Activated CD4-positive, alpha-beta T cell treated with anti-CD3 and anti-CD28 coated beads, Interleukin-2, Interleukin-6, amounts not matched to agents 100 ng/mL and 50 ng/mL, durations not matched to agents 16 hours and 8 hours (primary cell): ENCODE measurements around the gene CPLANE1.
A peak's percentile ranks its signal among the peaks of the same experiment; 100 is the strongest.
"Not testable (repeated sequence)": the region's sequence is repeated elsewhere in the genome, so short reads cannot be mapped to it uniquely, and the experiment has no call there.

Experiments used
- DNase-seq: peaks from one replicate; pipeline ENCODE4 v3.0.0-alpha.2; 2020

Gene CPLANE1

GRCh38 chr5:37248970-37249814, at the start of gene CPLANE1:
Gene CPLANE1, minus strand, starts transcription at chr5:37249376. Its CDS starts 1,678 bp downstream, at chr5:37247698.
- peak; percentile 72 for DNase-seq

GRCh38 chr5:37296313-37296712, 47.1 kb upstream of the CPLANE1 start:
- not testable (repeated sequence) for DNase-seq

DNA sequence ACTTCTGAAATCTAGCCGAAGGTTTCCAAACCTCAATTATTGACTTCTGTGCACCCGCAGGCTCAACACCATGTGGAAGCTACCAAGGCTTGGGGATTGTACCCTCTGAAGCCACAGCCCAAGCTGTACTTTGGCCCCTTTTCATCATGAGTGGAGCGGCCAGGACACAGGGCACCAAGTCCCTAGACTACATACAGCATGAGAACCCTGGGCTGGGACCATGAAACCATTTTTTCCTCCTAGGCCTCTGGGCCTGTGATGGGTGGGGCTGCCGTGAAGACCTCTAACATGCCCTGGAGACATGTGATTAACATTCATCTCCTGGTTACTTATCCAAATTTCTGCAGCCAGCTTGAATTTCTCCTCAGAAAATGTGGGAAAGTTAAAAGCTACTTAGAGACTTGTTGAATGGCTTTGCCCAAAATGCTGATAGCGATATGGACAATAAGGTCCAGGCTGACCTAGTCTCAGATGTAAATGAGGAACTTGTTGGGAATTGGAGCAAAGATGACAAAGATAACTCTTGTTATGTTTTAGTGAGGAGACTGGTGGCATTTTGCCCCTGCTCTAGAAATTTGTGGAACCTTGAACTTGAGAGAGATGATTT, 34.1 kb upstream of the CPLANE1 start:
- no peak for DNase-seq

DNA sequence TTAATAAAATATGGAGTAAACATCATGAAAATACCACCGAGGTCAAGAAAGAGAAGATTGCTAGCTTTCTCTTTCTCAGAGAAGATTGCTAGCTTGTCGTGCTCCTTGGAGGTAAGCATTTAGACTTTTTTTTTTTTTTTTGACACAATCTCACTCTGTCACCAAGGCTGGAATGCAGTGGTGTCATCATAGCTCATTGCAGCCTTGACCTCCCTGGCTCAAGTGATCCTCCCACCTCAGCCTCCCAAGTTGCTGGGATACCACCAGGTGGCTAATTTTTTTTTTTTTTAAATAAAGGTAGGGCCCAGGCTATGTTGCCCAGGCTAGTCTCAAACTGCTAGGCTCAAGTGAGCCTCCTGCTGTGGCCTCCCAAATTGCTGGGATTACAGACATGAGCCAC, 26.3 kb upstream of the CPLANE1 start:
- DNase-seq: no peak

GRCh38 chr5:37272511-37272910, 23.3 kb upstream of the CPLANE1 start:
- no peak for DNase-seq

GRCh38 chr5:37268100-37268499, 18.9 kb upstream of the CPLANE1 start:
- not testable (repeated sequence) for DNase-seq

- DNase-seq: no peak
Observed at GRCh38 chr5:37255774-37256358, 6.7 kb upstream of the CPLANE1 start.

DNA sequence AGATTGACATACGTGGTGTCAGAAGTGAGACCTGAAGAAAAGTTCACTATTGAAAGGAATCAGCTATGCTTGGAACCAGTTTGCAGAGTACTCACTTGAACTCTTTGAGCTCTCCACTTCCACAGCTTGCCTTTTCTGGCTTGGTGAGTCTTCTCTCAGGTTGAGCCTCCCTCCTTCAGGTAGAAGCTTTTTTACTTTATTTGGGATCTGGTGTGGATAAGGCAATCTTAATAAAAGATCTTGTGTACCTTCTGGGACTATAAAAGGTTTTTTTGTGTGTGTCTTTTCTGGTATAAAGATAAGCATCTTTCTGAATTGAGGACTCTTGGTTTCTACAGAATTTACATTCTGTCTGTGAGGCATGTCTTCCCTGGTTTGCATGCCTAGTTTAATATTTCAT, 5.4 kb upstream of the CPLANE1 start:
- DNase-seq: no peak

DNA sequence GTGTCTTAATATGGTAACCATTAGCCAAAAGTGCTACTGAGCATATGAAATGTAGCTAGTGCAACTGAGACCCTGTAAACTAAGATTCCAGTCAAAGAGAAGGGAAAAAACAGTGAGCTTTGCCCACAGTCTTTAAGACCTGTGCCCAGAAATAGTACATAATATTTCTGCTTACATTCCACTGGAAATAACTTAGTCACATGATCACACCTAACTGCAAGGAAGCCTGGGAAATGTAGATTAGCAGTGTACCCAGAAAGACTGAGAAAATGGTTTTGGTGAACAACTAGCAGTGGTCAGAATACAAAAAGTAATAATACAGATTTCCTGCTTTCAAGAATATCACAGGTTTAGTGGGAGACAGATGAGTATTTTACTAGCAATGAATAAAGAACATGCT, 2.5 kb upstream of the CPLANE1 start:
- no peak for DNase-seq

GRCh38 chr5:37249815-37250164, 614 bp upstream of the CPLANE1 start:
- DNase-seq: no peak

- DNase-seq: peak; percentile 5
Observed at GRCh38 chr5:37248421-37248969, 681 bp downstream of the CPLANE1 start.

DNA sequence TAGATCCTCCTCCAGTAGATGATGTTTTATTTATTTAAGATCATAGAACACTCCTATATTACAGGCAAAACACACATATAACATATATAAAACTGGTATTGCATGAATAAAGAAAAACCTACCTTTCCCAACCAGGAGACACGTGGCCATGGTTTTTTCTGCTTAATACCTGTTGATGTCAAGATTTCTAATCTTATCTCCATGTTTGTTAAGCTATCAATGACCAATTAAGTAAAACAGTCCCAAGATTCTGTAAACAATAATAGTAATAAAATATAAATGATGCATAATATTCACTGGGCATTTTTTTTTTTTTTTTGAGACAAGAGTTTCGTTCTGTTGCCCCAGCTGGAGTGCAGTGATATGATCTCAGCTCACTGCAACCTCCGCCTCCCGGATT, 1.7 kb downstream of the CPLANE1 start:
- DNase-seq: no peak

DNA sequence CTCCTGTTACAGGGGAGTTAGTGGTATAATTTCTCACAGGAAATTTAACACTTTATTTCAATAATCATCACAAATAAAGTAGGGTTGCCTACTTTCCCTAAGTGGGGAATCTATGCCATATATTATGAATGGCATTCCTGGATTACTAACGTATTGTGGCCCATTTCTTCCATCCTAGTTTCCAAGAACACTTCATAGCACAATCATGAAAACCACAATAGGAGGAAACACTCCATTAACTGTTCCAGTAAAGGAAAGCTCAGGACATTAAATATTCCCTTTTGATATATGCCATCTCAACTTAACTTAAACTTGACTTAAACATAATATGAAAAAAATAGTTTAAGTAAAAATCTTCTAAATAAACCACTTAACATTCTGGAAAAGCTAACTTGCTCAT, 2.1 kb downstream of the CPLANE1 start:
- DNase-seq: no peak

DNA sequence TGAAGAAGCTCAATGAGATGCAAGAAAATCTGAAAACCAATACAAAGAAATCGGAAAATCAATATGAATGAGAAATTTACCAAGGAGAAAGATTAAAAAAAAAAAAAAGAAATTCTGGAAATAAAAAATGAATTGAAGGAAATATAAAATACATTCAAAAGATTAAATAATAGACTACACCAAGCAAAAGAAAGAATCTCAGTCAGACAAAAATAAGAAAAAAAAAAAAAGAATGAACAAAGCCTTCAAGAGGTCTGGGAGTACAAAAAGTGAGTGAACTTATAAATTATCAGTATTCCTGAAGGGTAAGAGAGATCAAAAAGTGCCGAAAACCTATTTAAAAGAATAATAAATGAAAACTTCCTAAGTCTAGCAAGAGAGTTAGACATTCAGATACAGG, 14.9 kb downstream of the CPLANE1 start:
- no peak for DNase-seq

- DNase-seq: no peak
Observed at GRCh38 chr5:37226377-37226776, 22.8 kb downstream of the CPLANE1 start.

DNA sequence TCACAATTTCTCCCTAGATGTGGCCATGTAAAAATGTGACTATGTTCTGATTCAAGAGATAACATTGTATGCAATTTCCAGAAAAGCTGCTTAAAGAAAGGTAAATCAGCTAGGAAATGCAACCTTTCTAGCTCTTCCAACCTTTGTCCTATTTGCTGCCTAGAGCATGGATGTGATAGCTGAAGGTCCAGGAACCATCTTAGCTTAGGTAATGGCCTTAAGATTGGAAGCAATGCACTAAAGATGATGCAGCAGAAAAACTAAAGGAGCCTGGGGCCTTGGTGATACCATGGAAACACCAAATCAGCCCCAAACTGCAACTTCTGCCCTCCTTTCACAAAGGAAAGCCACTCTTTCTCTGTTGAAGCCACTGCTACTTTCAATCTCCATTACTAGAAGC, 27.0 kb downstream of the CPLANE1 start:
- DNase-seq: no peak

- not testable (repeated sequence) for DNase-seq
Observed at GRCh38 chr5:37220426-37220825, 28.8 kb downstream of the CPLANE1 start.

GRCh38 chr5:37219384-37219783, 29.8 kb downstream of the CPLANE1 start:
- not testable (repeated sequence) for DNase-seq

DNA sequence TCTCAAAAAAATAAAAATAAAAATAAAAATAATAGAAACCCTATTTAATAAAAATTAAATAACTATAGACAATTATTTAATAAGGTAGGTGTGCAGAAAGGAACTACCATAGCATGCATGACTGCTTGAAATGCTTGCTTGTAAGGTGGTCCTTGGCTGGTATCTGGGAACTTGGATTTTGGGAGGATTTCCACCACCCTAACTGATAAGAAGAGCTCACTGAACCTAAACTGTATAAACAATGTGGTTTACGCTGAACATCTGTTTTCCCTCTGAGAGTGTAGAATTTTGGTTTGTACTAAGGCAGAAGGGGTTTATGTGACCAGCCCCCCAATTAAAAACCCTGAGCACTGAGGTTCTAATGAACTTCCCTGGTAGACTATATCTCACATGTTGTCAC, 31.2 kb downstream of the CPLANE1 start:
- DNase-seq: no peak

- peak; percentile 13 for DNase-seq
Observed at GRCh38 chr5:37214550-37214949, 34.6 kb downstream of the CPLANE1 start.

GRCh38 chr5:37212096-37212495, 37.1 kb downstream of the CPLANE1 start:
- no peak for DNase-seq

DNA sequence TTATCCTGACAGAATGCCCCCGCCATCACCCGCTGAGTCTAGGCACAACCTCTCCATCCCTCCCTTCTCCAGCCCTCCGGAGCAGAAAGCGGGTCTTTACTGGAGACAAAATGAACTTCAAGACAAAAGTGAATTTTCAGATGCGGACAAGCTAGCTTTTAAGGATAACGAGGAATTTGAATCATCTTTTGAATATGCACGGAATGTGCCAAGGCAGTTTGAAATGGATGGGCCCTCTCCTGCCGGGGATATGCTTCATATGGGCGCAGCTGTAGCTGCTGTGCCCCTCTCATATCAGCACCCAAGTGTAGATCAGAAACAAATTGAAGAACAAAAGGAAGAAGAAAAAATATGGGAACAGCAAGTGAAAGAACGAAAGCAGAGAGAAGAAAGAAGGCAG, 37.5 kb downstream of the CPLANE1 start:
- no peak for DNase-seq

GRCh38 chr5:37208883-37209797, 40.0 kb downstream of the CPLANE1 start:
- DNase-seq: no peak
